ENCODE data around the gene TRAF5.

GRCh38 chr1:211305044-211305443 is 21.6 kb upstream of the TRAF5 start:
- TF ChIP-seq POLR2A (IDR thresholded peaks at IDR 0.05) (no peak), CTCF (IDR thresholded peaks at IDR 0.05) (no peak)
